HG02943 (cell line): ENCODE data around the gene SAMD4B.

Experiments
- ATAC-seq: cut with Tn5 transposase; IDR thresholded peaks from one replicate; pipeline ENCODE4 v1.9.1; 2021; ENCODE audit warnings: mild to moderate bottlenecking, low read depth, moderate library complexity; ENCODE audit not compliant: unreplicated experiment

The SAMD4B gene

GRCh38 chr19:39417463-39418181, 75.4 kb downstream of the SAMD4B start:
- no peak for ATAC-seq

GRCh38 chr19:39419003-39419402, 76.8 kb downstream of the SAMD4B start:
- no peak for ATAC-seq

GRCh38 chr19:39420769-39421168, 78.5 kb downstream of the SAMD4B start:
- no peak for ATAC-seq

GRCh38 chr19:39422020-39422419, 79.8 kb downstream of the SAMD4B start:
- no peak for ATAC-seq

- no peak for ATAC-seq
These were observed 81.3 kb downstream of the SAMD4B start for GRCh38 chr19:39423258-39424086.

GRCh38 chr19:39424934-39425333, 82.7 kb downstream of the SAMD4B start:
- no peak for ATAC-seq

GRCh38 chr19:39425744-39426143, 83.5 kb downstream of the SAMD4B start:
- ATAC-seq = no peak

GRCh38 chr19:39426170-39426569, 83.9 kb downstream of the SAMD4B start:
- ATAC-seq = no peak

GRCh38 chr19:39427707-39428106, 85.5 kb downstream of the SAMD4B start:
- no peak for ATAC-seq

- no peak for ATAC-seq
These were observed 86.3 kb downstream of the SAMD4B start for GRCh38 chr19:39428283-39429112.

- no peak for ATAC-seq
These were observed 88.7 kb downstream of the SAMD4B start for GRCh38 chr19:39430675-39431593.

GRCh38 chr19:39432677-39433025, 90.4 kb downstream of the SAMD4B start:
- no peak for ATAC-seq

GRCh38 chr19:39433480-39434079, 91.4 kb downstream of the SAMD4B start:
- ATAC-seq = no peak

- ATAC-seq = no peak
These were observed 92.2 kb downstream of the SAMD4B start for GRCh38 chr19:39434123-39435076.
